Astrocyte of the cerebellum (primary cell): ENCODE measurements around the gene DMRTB1.

Source experiments
- DNase-seq: peaks from one replicate; pipeline ENCODE4 v3.0.0-alpha.2; 2011; ENCODE audit warnings: low read depth
- H3K4me3 ChIP-seq: 2 replicates; pipeline ENCODE4 v1.5.1; 2011; ENCODE audit warnings: mild to moderate bottlenecking, low read depth, low read length, moderate library complexity
- CTCF ChIP-seq: IDR thresholded peaks from 2 replicates; pipeline ENCODE4 v1.5.1; 2012; ENCODE audit warnings: low read length, low read depth, moderate library complexity, mild to moderate bottlenecking; ENCODE audit errors: missing control alignments
- in situ Hi-C: cut with HindIII; loops from 2 replicates; pipeline ENCODE4 v1.10.0; 2017; ENCODE audit warnings: low sequenced_read_pairs

Gene DMRTB1

GRCh38 chr1:53482441-53483153 is 23.4 kb downstream of the DMRTB1 start:
- in situ Hi-C loops, result loop anchor here (25.0 kb wide), 1 partner anchor 255 kb away; the partner anchor contains the start of gene GLIS1
- no peak overlapping the region for H3K4me3 ChIP-seq
- no peak for TF ChIP-seq CTCF
- no peak for DNase-seq

GRCh38 chr1:53483170-53483569 is 24.0 kb downstream of the DMRTB1 start:
- in situ Hi-C loops, result loop anchor here (25.0 kb wide), 1 partner anchor 254 kb away; the partner anchor contains the start of gene GLIS1
- TF ChIP-seq CTCF, result no peak
- no peak overlapping the region for H3K4me3 ChIP-seq
- DNase-seq, result no peak

- DNase-seq, result no peak
- TF ChIP-seq CTCF, result no peak
- in situ Hi-C loops, result loop anchor here (25.0 kb wide), 1 partner anchor 254 kb away; the partner anchor contains the start of gene GLIS1
- no peak overlapping the region for H3K4me3 ChIP-seq
These were observed 24.5 kb downstream of the DMRTB1 start for GRCh38 chr1:53483656-53484055.

GRCh38 chr1:53484705-53485477 is 25.7 kb downstream of the DMRTB1 start:
- no peak for TF ChIP-seq CTCF
- H3K4me3 ChIP-seq, result no peak overlapping the region
- in situ Hi-C loops, result loop anchor here (25.0 kb wide), 1 partner anchor 252 kb away; the partner anchor contains the start of gene GLIS1
- no peak for DNase-seq

- in situ Hi-C loops, result loop anchor here (25.0 kb wide), 1 partner anchor 252 kb away; the partner anchor contains the start of gene GLIS1
- DNase-seq, result peak; percentile 71
- no peak overlapping the region for H3K4me3 ChIP-seq
- TF ChIP-seq CTCF, result peak; percentile 92
These were observed 26.5 kb downstream of the DMRTB1 start for GRCh38 chr1:53485478-53486394.
